ES-I3 (cell line): ENCODE data around the gene DNAH7.

Experiments used
- H3K36me3 ChIP-seq: 2 replicates; pipeline ENCODE4 v1.6.1; 2013; ENCODE audit warnings: mild to moderate bottlenecking, low read length, control low read depth, moderate library complexity; ENCODE audit not compliant: insufficient read depth
- H3K4me1 ChIP-seq: 2 replicates; pipeline ENCODE4 v1.6.1; 2013; ENCODE audit warnings: mild to moderate bottlenecking, control low read depth, low read length; ENCODE audit not compliant: insufficient read depth
- H3K9ac ChIP-seq: 2 replicates; pipeline ENCODE4 v1.6.1; 2013; ENCODE audit warnings: low read depth, mild to moderate bottlenecking, low read length, moderate library complexity
- H3K9me3 ChIP-seq: 2 replicates; pipeline ENCODE4 v1.6.1; 2013; ENCODE audit warnings: mild to moderate bottlenecking, low read length, moderate library complexity; ENCODE audit not compliant: control insufficient read depth, insufficient read depth

DNAH7 gene

GRCh38 chr2:195902857-195903256, 165.8 kb downstream of the DNAH7 start:
- Histone ChIP-seq H3K4me1 (no peaks in the 10 kb centered on the region), H3K36me3 (no peaks in the 10 kb centered on the region), H3K9me3 (no peaks in the 10 kb centered on the region), H3K9ac (no peak overlapping the region)

- no peaks in the 10 kb centered on the region for H3K4me1 ChIP-seq
- H3K36me3 ChIP-seq: no peaks in the 10 kb centered on the region
- peaks cover 2% of the 10 kb centered on the region; the same call in 1 of the 2 replicates for H3K9me3 ChIP-seq
- H3K9ac ChIP-seq: no peak overlapping the region
Observed at GRCh38 chr2:195899226-195899625, 169.4 kb downstream of the DNAH7 start.

DNA sequence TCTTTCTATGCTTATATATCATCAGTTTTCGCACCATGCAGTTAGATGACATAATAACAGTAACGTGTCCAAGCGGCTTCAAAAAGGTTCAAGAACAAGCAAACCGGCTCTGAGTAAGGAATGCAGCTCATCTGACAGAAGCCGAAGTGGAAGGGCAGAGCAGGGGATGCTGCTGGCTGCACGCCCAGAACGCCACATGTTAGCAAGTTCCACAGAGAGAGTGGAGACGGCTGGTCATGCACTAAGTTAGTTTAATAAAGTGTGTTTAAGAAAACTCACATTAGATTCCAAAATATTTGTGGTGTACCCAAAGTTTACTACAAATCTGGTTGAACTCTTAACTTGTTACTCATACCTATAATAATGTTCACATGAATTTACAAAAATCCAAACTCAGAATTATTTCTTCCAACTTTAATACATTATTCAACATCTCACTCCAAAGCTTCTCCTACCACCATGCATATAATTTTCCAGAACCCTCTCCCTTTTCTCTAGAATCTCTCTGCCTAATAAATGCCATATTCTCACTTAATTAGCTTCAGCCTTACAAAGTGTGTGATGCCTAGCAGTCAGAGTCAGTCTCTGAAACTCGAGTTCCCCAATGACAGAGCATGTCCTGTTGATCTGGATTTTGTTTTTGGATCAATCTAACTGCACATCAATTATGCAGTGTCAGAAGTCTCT, 170.0 kb downstream of the DNAH7 start:
- Histone ChIP-seq H3K9ac (no peak overlapping the region), H3K9me3 (peaks cover 2% of the 10 kb centered on the region; the same call in 1 of the 2 replicates), H3K36me3 (no peaks in the 10 kb centered on the region)

GRCh38 chr2:195891081-195891480, 177.6 kb downstream of the DNAH7 start:
- Histone ChIP-seq H3K9me3 (peaks cover 2% of the 10 kb centered on the region; the same call in 1 of the 2 replicates), H3K4me1 (no peaks in the 10 kb centered on the region), H3K36me3 (no peaks in the 10 kb centered on the region), H3K9ac (no peak overlapping the region)

More for the DNA sequence above, 170.0 kb downstream of the DNAH7 start:
- no peaks in the 10 kb centered on the region for H3K4me1 ChIP-seq

DNA sequence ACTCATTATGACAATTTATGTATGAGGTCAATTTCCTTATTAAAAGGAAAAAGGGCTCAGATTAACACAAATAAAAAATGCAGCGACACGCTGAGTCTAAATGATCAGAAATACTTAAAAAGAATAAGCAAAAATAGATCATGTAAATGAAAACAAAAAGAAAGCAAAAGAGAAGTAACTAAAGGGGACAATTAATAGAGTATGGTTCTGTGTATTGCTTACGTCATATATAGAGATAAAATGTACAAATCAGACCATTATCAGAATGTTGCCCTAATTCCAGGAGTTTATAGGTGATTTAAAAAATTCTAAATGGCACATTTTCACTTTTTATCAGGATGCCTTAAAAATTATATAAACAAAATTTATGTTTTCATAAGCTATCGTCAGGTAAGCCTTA, 189.5 kb downstream of the DNAH7 start:
- no peaks in the 10 kb centered on the region for H3K9me3 ChIP-seq

GRCh38 chr2:195871326-195871725, 197.3 kb downstream of the DNAH7 start:
- Histone ChIP-seq H3K9ac (no peak overlapping the region), H3K4me1 (no peaks in the 10 kb centered on the region), H3K36me3 (no peaks in the 10 kb centered on the region), H3K9me3 (no peaks in the 10 kb centered on the region)

More for the DNA sequence above, 189.5 kb downstream of the DNAH7 start:
- no peaks in the 10 kb centered on the region for H3K4me1 ChIP-seq
- H3K9ac ChIP-seq: no peak overlapping the region
- no peaks in the 10 kb centered on the region for H3K36me3 ChIP-seq

DNA sequence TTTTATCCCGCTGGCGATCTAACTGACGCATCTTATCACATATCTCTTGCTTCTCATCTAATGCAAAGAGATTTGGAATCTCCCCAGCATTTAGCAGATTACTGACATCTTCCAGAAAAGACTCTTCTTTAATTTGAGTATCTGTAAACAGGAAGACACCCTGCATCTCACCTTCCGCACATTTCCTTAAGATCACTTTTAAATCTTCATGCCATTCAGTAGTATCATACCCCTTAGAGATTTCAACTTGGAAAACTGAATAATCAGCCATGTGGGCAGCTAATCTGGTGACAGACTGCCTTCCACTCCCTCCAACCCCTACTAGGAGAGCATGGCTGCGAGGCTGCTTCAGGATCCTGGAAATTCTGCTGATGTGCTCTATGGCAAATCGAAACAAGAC, 204.3 kb downstream of the DNAH7 start:
- Histone ChIP-seq H3K36me3 (no peaks in the 10 kb centered on the region), H3K9ac (no peak overlapping the region)

GRCh38 chr2:195863564-195863963, 205.1 kb downstream of the DNAH7 start:
- Histone ChIP-seq H3K9me3 (no peaks in the 10 kb centered on the region), H3K36me3 (no peaks in the 10 kb centered on the region), H3K9ac (no peak overlapping the region), H3K4me1 (no peaks in the 10 kb centered on the region)

More for the DNA sequence above, 204.3 kb downstream of the DNAH7 start:
- no peaks in the 10 kb centered on the region for H3K4me1 ChIP-seq
- H3K9me3 ChIP-seq: no peaks in the 10 kb centered on the region

GRCh38 chr2:195863121-195863520, 205.5 kb downstream of the DNAH7 start:
- Histone ChIP-seq H3K4me1 (no peaks in the 10 kb centered on the region), H3K36me3 (no peaks in the 10 kb centered on the region), H3K9ac (no peak overlapping the region), H3K9me3 (no peaks in the 10 kb centered on the region)

- H3K9me3 ChIP-seq: no peaks in the 10 kb centered on the region
- H3K4me1 ChIP-seq: no peaks in the 10 kb centered on the region
- no peaks in the 10 kb centered on the region for H3K36me3 ChIP-seq
- no peak overlapping the region for H3K9ac ChIP-seq
Observed at GRCh38 chr2:195861821-195862220, 206.8 kb downstream of the DNAH7 start.

DNA sequence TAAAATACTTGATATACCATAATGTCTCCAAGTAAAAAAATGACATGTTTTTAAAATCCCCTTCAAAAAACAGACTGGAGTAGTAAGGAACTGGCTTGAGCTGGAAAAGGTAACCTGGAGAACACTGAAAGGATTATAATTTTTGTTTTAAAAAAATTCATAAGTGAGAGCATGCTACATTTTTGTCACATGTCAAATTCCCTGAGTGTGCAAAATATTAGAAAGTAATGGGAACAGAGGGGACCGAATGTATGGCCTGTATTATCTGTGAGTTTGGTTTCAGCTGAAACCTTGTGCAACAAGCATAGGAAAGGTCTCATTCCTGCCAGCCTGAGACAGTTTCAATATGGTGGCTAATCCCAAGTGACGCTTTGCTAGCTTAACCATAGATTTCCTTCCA, 209.1 kb downstream of the DNAH7 start:
- Histone ChIP-seq H3K9me3 (no peaks in the 10 kb centered on the region), H3K36me3 (no peaks in the 10 kb centered on the region), H3K4me1 (no peaks in the 10 kb centered on the region), H3K9ac (no peak overlapping the region)

DNA sequence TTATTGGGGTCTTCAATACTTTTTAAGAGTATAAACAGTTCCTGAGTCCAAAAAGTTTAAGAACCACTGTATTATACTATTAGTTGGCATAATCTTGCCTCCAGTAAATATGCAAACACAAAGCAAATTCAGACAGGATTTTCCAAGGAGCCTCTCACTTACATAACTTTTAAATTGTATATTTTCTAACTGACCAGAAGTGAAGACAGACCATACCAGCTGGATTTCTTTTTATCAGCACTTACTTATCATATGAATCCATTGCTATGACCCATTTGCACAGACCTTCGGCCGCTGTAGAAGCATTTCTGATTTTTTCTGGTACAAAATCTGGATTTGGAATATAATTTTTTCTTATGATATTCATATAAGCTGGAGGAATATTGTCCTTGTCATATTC, 211.5 kb downstream of the DNAH7 start:
- Histone ChIP-seq H3K9ac (no peak overlapping the region), H3K9me3 (no peaks in the 10 kb centered on the region), H3K4me1 (no peaks in the 10 kb centered on the region), H3K36me3 (no peaks in the 10 kb centered on the region)

- no peaks in the 10 kb centered on the region for H3K36me3 ChIP-seq
Observed at GRCh38 chr2:195850764-195851163, 217.9 kb downstream of the DNAH7 start.

GRCh38 chr2:195848119-195848899, 220.3 kb downstream of the DNAH7 start:
- Histone ChIP-seq H3K9ac (no peak overlapping the region), H3K9me3 (no peaks in the 10 kb centered on the region), H3K4me1 (no peaks in the 10 kb centered on the region), H3K36me3 (no peaks in the 10 kb centered on the region)

More at GRCh38 chr2:195850764-195851163, 217.9 kb downstream of the DNAH7 start:
- Histone ChIP-seq H3K9me3 (no peaks in the 10 kb centered on the region), H3K4me1 (no peaks in the 10 kb centered on the region), H3K9ac (no peak overlapping the region)

DNA sequence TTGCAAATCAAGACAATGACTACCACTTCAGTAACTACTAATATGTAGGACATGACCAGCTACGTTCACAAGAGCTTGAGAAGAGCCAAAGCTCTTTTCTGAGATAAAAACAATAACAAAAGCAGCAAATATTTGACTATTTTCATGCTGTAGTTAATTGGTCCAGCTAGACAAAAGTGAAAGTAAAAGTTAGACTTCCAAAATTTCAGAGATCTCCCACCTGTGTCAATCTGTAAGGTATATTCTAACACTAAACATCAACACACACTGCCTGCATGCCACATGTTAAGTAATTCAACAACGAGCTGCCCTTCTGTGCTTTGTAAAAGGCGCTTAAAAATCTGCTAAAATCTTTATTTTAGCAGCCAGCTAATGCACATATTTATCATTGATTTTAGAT, 225.7 kb downstream of the DNAH7 start:
- H3K9me3 ChIP-seq: no peaks in the 10 kb centered on the region
- no peaks in the 10 kb centered on the region for H3K4me1 ChIP-seq
- H3K36me3 ChIP-seq: no peaks in the 10 kb centered on the region
- no peak overlapping the region for H3K9ac ChIP-seq
